BJ (cell line): ENCODE measurements around the gene PRKCE. TPM values are rescaled to one million over a fixed set of nuclear protein-coding genes. Genes with fewer than 3 reads are reported as not detected.

Source experiments
- CTCF ChIA-PET: fragments of 350-600 bp; formaldehyde crosslinking; extraction: SDS; loops from one replicate; lab custom pipeline; 2021; ENCODE audit warnings: antibody characterized with exemption, inconsistent platforms; lab: Yijun Ruan, JAX
- POLR2A ChIA-PET: fragments of 300-600 bp; sonication (Branson Sonifier 250); formaldehyde crosslinking; extraction: SDS; loops from one replicate; lab custom pipeline; 2021; ENCODE audit warnings: antibody characterized with exemption; lab: Charles Lee
- DNase-seq: peaks from one replicate; pipeline ENCODE4 v3.0.0-alpha.2; 2011; ENCODE audit warnings: low read depth
- H3K27me3 ChIP-seq: 2 replicates; pipeline ENCODE4 v1.6.0; 2011; ENCODE audit warnings: low read length; ENCODE audit not compliant: control insufficient read depth, insufficient read depth
- H3K36me3 ChIP-seq: 2 replicates; pipeline ENCODE4 v1.5.1; 2011; ENCODE audit warnings: low read length; ENCODE audit not compliant: control insufficient read depth, insufficient read depth
- H3K4me3 ChIP-seq: 2 replicates; pipeline ENCODE4 v1.5.1; 2011; ENCODE audit warnings: low read depth, mild to moderate bottlenecking, control low read depth, low read length
- CTCF ChIP-seq: IDR thresholded peaks from 2 replicates; pipeline ENCODE4 v1.5.1; 2011; ENCODE audit warnings: low read depth, mild to moderate bottlenecking, control low read depth, inconsistent platforms, low read length, moderate library complexity; ENCODE audit not compliant: insufficient read depth
- polyA plus RNA-seq: library from polyadenylated mRNA; depleted of rRNA; stranded (reverse); fragments of >200 nt; gene quantifications from 2 replicates; pipeline ENCODE4 v1.2.3, GENCODE V29; 2011

PRKCE gene
- polyA plus RNA-seq, 1 experiment, result 19.7 TPM

DNA sequence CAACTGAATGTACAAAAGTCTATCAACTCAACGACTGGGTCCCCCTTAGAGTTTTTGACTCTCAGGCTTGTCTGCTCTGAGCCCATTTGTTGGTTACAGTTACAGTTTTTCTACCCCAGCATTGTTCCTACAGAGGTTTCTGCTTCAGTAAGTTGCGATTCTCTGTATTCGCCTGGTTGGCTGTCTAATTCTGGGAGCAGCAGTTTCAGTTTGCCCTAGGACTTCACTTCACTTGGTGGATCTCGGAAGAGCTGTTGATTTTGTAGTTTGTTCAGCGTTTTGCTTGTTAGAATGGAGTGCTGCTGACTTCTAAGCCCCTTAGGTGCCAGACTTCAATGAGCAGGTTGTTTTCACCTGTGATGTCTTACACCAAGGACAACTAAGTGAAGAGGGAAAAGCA lies 349.2 kb downstream of the PRKCE start:
- CTCF ChIA-PET, result interaction anchor here (1.0 to 1.7 kb wide), 2 partner anchors 373 to 462 kb away, joined by 3 to 4 read pairs; no protein-coding TSS in a partner anchor

DNA sequence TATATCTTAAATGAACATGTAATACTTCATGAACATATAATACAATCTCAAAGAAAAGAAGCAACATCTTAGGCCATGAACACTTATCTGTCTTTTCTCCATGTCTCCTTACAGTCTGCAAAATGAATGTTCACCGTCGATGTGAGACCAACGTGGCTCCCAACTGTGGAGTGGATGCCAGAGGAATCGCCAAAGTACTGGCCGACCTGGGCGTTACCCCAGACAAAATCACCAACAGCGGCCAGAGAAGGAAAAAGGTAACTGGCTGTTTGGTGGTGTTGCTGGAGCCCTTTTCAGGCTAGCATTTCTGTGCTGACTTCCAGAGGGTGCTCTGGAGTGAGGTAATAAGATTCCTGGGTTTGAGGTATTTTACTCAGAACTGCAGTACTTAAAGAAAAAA lies 349.8 kb downstream of the PRKCE start:
- TF ChIP-seq CTCF, result no peak
- H3K4me3 ChIP-seq, result no peak overlapping the region
- H3K27me3 ChIP-seq, result no peaks in the 10 kb centered on the region
- ChIA-PET POLR2A (no interaction called here), CTCF (interaction anchor here (0.8 to 2.4 kb wide), 4 partner anchors 8 to 459 kb away, joined by 3 to 18 read pairs (median 5); no protein-coding TSS in a partner anchor)
- H3K36me3 ChIP-seq, result no peaks in the 10 kb centered on the region
- no peak for DNase-seq

More for the DNA sequence above, 349.2 kb downstream of the PRKCE start:
- Histone ChIP-seq H3K36me3 (no peaks in the 10 kb centered on the region), H3K4me3 (no peak overlapping the region), H3K27me3 (no peaks in the 10 kb centered on the region)
- POLR2A ChIA-PET, result no interaction called here
- no peak for DNase-seq
- no peak for TF ChIP-seq CTCF

DNA sequence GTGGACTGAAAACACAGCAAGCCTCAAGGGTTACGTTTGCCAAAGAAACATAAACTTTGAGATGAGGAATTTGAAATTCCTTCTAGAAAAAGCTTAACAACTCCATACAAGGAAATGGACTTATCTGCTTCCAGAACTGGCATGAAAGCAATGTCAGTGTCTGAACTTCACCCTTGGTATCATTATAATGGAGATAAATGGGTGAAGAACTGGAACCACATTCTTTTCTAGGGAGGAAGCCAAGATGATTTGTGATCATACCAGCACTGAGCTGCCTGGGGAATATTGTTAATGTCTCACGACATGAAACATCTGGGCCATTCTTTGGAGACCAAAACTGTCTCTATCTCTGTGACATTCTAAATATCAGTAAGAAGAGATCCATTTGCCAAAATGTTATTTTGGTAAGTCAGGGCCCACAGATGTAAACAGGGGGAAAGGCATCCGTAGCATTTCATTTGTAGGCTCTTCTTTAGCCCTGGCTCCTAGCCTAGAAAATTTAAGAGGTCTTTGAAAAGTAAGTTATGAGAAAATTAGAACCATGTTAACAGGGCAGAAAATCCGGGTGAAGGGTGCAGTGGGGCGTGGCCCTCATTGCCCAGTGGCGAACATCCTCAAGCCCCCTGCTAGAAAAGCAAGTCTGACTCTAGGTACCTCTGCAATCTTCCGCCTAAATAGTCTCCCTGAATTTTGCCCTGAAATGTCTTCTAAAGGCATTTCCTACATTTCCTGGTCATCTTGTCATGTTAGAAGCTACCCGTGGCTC lies 350.4 kb downstream of the PRKCE start:
- ChIA-PET CTCF (interaction anchor here (0.8 to 2.4 kb wide), 9 partner anchors 9 to 461 kb away, joined by 3 to 18 read pairs (median 4); no protein-coding TSS in a partner anchor), POLR2A (no interaction called here)
- DNase-seq, result no peak
- TF ChIP-seq CTCF, result no peak
- Histone ChIP-seq H3K36me3 (no peaks in the 10 kb centered on the region), H3K4me3 (no peak overlapping the region), H3K27me3 (no peaks in the 10 kb centered on the region)

- no peak for TF ChIP-seq CTCF
- DNase-seq, result no peak
- H3K27me3 ChIP-seq, result no peaks in the 10 kb centered on the region
- H3K4me3 ChIP-seq, result no peak overlapping the region
- ChIA-PET POLR2A (no interaction called here), CTCF (interaction anchor here (1.2 to 2.4 kb wide), 7 partner anchors 9 to 460 kb away, joined by 3 to 18 read pairs (median 4); no protein-coding TSS in a partner anchor)
- H3K36me3 ChIP-seq, result no peaks in the 10 kb centered on the region
Measured at GRCh38 chr2:46002507-46002883, 351.0 kb downstream of the PRKCE start.

DNA sequence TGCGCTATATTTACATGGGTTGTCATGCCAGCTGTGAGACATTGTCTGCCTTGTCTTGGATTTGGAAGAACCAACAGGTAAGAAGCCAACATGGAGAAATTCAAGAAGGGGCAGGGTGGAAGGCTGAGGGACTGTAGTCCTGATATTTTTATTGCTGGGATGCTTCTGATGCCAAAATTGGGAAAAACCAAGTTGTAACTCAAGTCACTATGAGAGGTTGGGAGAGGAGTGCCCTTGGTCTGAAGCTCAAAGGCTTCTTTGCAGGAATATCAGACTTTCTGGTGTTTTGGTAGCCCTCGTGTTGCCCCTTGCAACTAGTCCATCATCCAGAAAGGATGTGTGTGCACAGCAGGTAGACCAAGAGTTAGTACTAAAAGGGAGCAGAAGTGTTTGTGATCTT lies 351.5 kb downstream of the PRKCE start:
- H3K4me3 ChIP-seq, result no peak overlapping the region
- ChIA-PET POLR2A (no interaction called here), CTCF (interaction anchor here (0.7 to 2.4 kb wide), 8 partner anchors 8 to 460 kb away, joined by 3 to 18 read pairs (median 5); no protein-coding TSS in a partner anchor)
- H3K36me3 ChIP-seq, result no peaks in the 10 kb centered on the region
- no peaks in the 10 kb centered on the region for H3K27me3 ChIP-seq
- TF ChIP-seq CTCF, result no peak
- DNase-seq, result no peak
